Adipocyte (in vitro differentiated cells): Measurements from ENCODE around the gene RAMACL.
"Not testable (repeated sequence)": the region's sequence is repeated elsewhere in the genome, so short reads cannot be mapped to it uniquely, and the experiment has no call there.

ENCODE experiments used
- DNase-seq: peaks from one replicate; pipeline ENCODE4 v3.0.0-alpha.2; 2015; ENCODE audit warnings: low read depth
- H3K27me3 ChIP-seq: replicated peaks from 2 replicates; pipeline ENCODE4 v1.7.0; 2013; ENCODE audit warnings: mild to moderate bottlenecking, low read length, moderate library complexity; ENCODE audit not compliant: control insufficient read depth, insufficient read depth
- H3K36me3 ChIP-seq: 2 replicates; pipeline ENCODE4 v1.7.0; 2013; ENCODE audit warnings: low read length, mild to moderate bottlenecking, moderate library complexity; ENCODE audit not compliant: control insufficient read depth, insufficient read depth, severe bottlenecking
- H3K4me1 ChIP-seq: 2 replicates; pipeline ENCODE4 v1.7.0; 2013; ENCODE audit warnings: mild to moderate bottlenecking, low read length, moderate library complexity; ENCODE audit not compliant: control insufficient read depth, insufficient read depth
- H3K4me3 ChIP-seq: 2 replicates; pipeline ENCODE4 v1.7.0; 2013; ENCODE audit warnings: mild to moderate bottlenecking, low read length, moderate library complexity
- H3K9ac ChIP-seq: 2 replicates; pipeline ENCODE4 v1.7.0; 2013; ENCODE audit warnings: mild to moderate bottlenecking, low read length, moderate library complexity
- H3K9me3 ChIP-seq: 2 replicates; pipeline ENCODE4 v1.7.0; 2013; ENCODE audit warnings: mild to moderate bottlenecking, low read length, moderate library complexity; ENCODE audit not compliant: control insufficient read depth

RAMACL gene

GRCh38 chr6:166586424-166587156 is at the start of gene RAMACL:
Gene RAMACL (minus strand): TSS chr6:166586678. CDS start chr6:166586477, 201 bp downstream.
- no peaks in the 10 kb centered on the region for H3K27me3 ChIP-seq
- no peak within 1 kb of the TSS for H3K4me3 ChIP-seq
- no peaks in the 10 kb centered on the region for H3K9me3 ChIP-seq
- H3K36me3 ChIP-seq, result peaks cover 6% of the 10 kb centered on the region
- no peak within 1 kb of the TSS for H3K9ac ChIP-seq
- DNase-seq, result no peak
- peaks cover 8% of the 10 kb centered on the region for H3K4me1 ChIP-seq

GRCh38 chr6:166635013-166635970 is 48.8 kb upstream of the RAMACL start:
- Histone ChIP-seq H3K36me3 (no peaks in the 10 kb centered on the region), H3K9me3 (no peaks in the 10 kb centered on the region), H3K9ac (no peak overlapping the region), H3K27me3 (peaks cover 16% of the 10 kb centered on the region), H3K4me3 (no peak overlapping the region), H3K4me1 (peaks cover 9% of the 10 kb centered on the region)
- DNase-seq, result no peak

GRCh38 chr6:166634581-166634980 is 48.1 kb upstream of the RAMACL start:
- H3K27me3 ChIP-seq, result peaks cover 15% of the 10 kb centered on the region
- not testable (repeated sequence) for H3K4me1 ChIP-seq, H3K9ac ChIP-seq, DNase-seq, H3K36me3 ChIP-seq, H3K4me3 ChIP-seq, H3K9me3 ChIP-seq

GRCh38 chr6:166633732-166634535 is 47.5 kb upstream of the RAMACL start:
- no peaks in the 10 kb centered on the region for H3K36me3 ChIP-seq
- peaks cover 10% of the 10 kb centered on the region for H3K27me3 ChIP-seq
- H3K9me3 ChIP-seq, result no peaks in the 10 kb centered on the region
- H3K4me1 ChIP-seq, result peaks cover 9% of the 10 kb centered on the region
- H3K4me3 ChIP-seq, result no peak overlapping the region
- DNase-seq, result no peak
- no peak overlapping the region for H3K9ac ChIP-seq

GRCh38 chr6:166632731-166633130 is 46.3 kb upstream of the RAMACL start:
- DNase-seq, result no peak
- H3K27me3 ChIP-seq, result no peaks in the 10 kb centered on the region
- no peak overlapping the region for H3K9ac ChIP-seq
- H3K9me3 ChIP-seq, result no peaks in the 10 kb centered on the region
- peaks cover 17% of the 10 kb centered on the region for H3K4me1 ChIP-seq
- no peaks in the 10 kb centered on the region for H3K36me3 ChIP-seq
- no peak overlapping the region for H3K4me3 ChIP-seq

- Histone ChIP-seq H3K27me3 (no peaks in the 10 kb centered on the region), H3K9me3 (no peaks in the 10 kb centered on the region), H3K9ac (no peak overlapping the region), H3K36me3 (no peaks in the 10 kb centered on the region), H3K4me3 (no peak overlapping the region), H3K4me1 (peaks cover 8% of the 10 kb centered on the region)
- no peak for DNase-seq
Observed at GRCh38 chr6:166630462-166630861, 44.0 kb upstream of the RAMACL start.

GRCh38 chr6:166629628-166630027 is 43.1 kb upstream of the RAMACL start:
- Histone ChIP-seq H3K9me3 (no peaks in the 10 kb centered on the region), H3K4me1 (peaks cover 12% of the 10 kb centered on the region), H3K27me3 (no peaks in the 10 kb centered on the region), H3K9ac (no peak overlapping the region), H3K36me3 (no peaks in the 10 kb centered on the region), H3K4me3 (no peak overlapping the region)
- DNase-seq, result peak; percentile 43

GRCh38 chr6:166627875-166628801 is 41.7 kb upstream of the RAMACL start:
- Histone ChIP-seq H3K27me3 (no peaks in the 10 kb centered on the region), H3K36me3 (no peaks in the 10 kb centered on the region), H3K9ac (peak overlapping the region; percentile 86), H3K4me1 (peaks cover 23% of the 10 kb centered on the region), H3K9me3 (no peaks in the 10 kb centered on the region), H3K4me3 (peak overlapping the region; percentile 81)
- DNase-seq, result peak; percentile 80

GRCh38 chr6:166627033-166627874 is 40.8 kb upstream of the RAMACL start, which contains the start of gene RPS6KA2:
Gene RPS6KA2 (minus strand): TSS chr6:166627251. CDS start chr6:166627019, 232 bp downstream.
- H3K4me1 ChIP-seq, result peaks cover 32% of the 10 kb centered on the region

More at GRCh38 chr6:166627033-166627874, 40.8 kb upstream of the RAMACL start, which contains the start of gene RPS6KA2:
- Histone ChIP-seq H3K9ac (peak within 1 kb of the TSS; percentile 95), H3K27me3 (no peaks in the 10 kb centered on the region), H3K36me3 (no peaks in the 10 kb centered on the region), H3K4me3 (peak within 1 kb of the TSS; percentile 91), H3K9me3 (no peaks in the 10 kb centered on the region)
- DNase-seq, result peak; percentile 100
